GM18951 (cell line): Measurements from ENCODE around the gene SSUH2.

Source experiments
- POLR2A ChIP-seq: IDR thresholded peaks from 4 replicates; pipeline ENCODE4 v1.6.1; 2011; ENCODE audit warnings: mild to moderate bottlenecking; ENCODE audit not compliant: insufficient read length, insufficient read depth; ENCODE audit errors: extremely low read depth
- in situ Hi-C: fragments of 300-500 bp; cut with MboI; formaldehyde crosslinking; loops from one replicate; pipeline ENCODE4 v1.12.0; 2022; ENCODE audit warnings: low sequenced_read_pairs, mixed read lengths, inconsistent platforms; ENCODE audit not compliant: unreplicated experiment

The SSUH2 gene

DNA sequence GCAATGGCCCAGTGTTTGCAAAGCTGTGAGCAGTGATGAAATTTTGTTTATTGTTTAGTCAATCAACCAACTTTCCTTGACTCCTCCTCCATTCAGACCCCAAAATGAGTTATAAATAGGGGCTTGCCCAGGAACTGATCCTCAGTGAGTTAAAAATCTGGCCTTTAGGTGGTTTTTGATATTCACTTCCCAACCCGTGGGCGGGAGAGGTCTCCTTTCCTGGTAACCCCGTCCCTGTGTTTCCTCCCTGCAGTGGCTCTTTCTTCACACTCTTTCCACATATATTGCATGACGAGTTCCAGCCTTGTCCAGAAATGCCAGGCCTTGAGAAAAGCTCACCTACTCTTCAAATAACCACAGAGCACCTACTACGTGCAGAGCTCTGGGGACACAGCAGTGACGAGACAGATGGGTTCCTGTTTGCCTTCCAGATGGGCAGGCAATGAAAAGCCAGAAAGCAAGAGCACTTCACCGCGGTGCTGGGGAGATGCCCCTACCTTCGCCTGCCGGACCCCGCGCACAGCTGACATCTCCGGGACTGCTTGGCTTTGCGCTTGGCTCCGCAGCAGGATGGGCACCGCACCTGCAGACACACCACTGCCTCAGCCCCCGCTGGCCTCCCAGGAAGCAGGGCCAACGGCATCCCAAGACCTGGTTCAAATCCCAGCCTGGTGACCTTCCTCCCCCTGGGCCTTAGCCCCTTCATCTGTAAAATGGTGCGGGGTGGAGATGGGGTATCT, 17.2 kb downstream of the SSUH2 start:
- TF ChIP-seq POLR2A, result no peak
- in situ Hi-C loops, result no loop called here

DNA sequence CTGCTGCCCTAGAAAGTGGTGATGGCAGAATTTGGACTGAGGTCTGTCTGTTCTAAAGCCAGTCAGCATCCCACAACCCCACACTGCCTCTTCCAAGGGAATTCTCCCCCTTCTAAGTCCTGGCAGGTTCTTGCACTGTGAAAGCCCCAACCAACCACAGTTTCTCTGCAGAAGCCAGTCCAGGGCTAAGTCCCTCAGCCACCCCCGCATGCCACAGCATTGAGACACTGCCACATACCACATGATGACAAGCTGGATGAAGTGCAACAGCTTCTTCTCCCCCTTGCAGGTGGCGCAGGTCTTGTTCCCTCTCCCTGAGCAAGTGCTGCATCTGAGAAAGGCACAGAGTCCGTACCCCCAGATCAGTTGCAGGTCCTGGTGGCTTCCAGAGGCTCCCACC, 18.6 kb downstream of the SSUH2 start:
- no peak for TF ChIP-seq POLR2A
- in situ Hi-C loops, result no loop called here

DNA sequence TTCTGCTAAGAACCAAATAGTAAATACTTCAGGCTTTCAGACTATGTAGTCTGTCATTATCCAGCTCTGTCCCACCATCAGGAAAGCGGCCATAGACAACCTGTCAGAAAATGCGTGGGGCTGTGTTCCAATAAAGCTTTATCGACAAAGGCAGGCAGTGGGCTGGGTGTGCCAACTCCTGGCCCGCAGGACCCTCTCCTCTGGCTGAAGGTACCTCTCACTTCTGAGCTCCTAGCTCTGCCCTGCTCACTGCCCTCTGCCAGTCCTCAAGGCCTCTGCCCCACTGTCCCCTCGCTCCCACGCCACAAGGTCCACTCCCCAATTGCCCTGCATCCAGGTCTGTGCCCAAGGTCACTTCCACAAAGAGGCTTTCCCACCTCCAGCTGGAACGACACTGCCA, 20.0 kb downstream of the SSUH2 start:
- in situ Hi-C loops, result no loop called here

DNA sequence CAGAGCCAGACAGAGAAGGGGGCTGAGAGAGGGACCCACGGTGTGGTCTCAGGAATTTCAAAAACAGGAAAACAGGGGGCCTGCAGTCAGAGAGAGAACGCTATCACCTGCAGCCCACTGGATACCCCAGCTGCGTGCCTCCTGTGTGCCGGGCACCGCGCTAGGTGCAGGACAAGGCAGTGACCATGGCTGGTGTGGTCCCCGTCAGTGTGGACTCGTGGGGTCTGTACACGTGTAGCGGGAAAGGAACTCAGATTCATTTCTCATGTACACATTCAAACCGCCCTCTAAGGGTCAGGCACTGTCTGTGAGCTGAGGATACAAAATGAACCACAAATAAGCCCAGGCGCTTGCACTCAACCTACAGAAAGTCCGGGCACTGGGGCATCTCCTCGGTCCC, 20.9 kb downstream of the SSUH2 start:
- in situ Hi-C loops, result no loop called here
- no peak for TF ChIP-seq POLR2A

More for the DNA sequence above, 20.0 kb downstream of the SSUH2 start:
- TF ChIP-seq POLR2A, result no peak

DNA sequence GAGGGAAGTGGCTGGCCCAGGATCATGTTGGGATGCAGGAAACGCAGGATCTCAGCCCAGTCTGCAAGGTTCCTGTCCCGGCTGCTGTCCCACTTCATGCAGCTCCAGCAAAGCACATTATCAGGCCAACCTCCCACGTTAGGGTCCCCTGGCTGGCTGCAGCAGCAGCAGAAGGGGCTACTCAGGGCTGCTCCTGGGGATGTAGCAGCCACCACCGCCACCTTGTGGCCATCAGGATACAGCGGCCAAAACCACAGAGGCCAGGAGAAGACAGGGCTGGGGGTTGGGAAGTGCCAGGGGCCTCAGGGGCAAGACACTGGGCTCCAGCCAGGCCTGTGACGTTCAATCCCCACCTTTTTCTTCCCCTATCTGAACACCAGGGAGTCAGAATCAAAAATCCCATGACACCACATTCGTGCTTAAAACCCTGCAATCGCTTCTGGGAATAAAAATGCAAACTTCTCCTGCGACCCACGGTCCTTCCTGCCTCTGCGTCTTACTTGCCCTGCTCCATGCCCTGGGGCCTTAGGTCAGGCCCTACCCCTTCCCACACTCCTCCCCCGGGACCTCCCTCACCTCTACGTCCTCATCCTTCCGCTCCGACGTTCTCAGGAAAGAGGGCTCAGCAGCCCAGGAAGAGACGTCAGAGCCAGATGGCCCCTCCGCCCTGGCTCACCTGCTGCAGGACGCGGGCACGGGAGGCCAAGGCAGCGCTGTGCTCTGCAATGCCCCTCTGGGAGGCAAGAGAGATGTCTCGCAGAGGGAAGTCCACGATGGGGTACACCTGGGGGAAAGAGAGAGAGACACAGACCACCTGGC, 21.5 kb downstream of the SSUH2 start:
- in situ Hi-C loops, result no loop called here
- TF ChIP-seq POLR2A, result no peak

DNA sequence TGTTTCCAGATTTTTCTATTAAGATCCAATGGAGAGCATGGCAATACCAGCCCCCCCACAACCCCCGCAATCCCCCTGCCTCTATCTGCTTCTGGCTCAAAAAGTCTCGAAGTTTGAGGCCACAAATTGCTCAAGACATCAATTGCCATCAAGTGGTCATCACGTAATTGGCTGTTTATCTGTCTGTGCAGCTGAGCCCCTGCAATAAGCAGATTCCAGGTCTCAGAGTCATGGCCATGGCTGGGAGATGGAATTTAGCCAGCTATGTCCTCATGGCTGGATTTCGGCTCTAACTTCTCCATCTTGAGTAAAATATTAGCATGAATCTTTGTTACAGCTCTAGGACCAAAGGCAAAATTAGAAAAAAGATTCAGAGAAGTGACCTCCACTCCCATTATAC, 22.7 kb downstream of the SSUH2 start:
- in situ Hi-C loops, result no loop called here
- TF ChIP-seq POLR2A, result no peak

DNA sequence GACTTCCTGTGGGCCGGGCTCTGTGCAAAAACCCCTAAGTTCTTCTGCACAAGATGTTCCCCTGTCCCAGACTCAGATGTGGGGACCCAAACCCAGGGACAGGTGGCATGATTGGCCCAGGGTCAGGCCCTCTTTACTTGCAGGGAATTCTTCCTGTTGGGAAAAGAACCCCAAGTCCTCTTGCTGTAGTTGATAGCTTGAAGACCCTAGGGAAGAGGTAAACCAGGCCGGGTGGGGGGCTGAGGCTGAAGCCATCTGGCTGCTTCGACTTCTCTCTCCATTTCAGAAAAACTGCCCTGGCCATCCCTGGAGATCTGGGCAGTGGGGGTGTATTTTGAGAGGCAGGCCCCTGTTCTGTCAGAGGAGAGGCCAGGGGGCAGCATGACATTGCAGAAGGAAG, 23.5 kb downstream of the SSUH2 start:
- no peak for TF ChIP-seq POLR2A
- in situ Hi-C loops, result no loop called here

DNA sequence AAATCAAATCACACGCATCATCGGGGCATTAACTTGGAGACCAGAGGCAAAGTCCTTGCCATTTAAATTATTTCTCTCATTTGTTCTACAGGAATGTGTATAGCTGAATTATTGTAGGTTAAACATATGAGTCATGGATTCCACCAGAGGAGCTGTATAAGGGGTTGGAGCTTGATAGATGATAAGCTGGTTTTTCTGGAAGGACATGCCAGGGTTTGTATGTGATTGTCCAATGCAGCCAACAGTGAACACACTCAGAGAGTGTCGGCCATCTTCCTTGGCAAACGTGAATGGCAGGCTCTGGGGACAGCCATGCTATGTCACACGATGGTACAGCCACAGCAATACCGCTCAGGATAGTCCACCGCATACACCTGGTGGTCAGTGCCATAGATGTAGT, 25.1 kb downstream of the SSUH2 start:
- in situ Hi-C loops, result no loop called here
- no peak for TF ChIP-seq POLR2A

DNA sequence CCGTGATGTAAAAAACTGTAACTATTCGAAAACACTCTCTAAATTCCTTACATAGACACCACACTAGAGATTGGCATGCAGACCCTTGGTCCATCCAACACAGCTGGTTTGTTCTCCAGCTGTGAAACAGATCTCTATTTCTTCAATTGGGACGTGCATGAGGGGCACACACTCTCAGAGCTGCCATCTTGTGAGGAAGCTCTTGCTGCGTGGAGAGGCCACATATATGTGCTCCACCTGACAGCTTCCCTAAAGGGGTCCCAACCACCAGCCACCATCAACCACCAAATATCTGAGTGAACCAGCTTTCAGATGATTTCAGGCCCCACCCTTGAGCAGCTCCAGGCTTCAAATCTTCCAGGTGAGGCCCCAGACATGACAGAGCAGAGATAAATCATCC, 25.6 kb downstream of the SSUH2 start:
- TF ChIP-seq POLR2A, result no peak
- in situ Hi-C loops, result no loop called here

DNA sequence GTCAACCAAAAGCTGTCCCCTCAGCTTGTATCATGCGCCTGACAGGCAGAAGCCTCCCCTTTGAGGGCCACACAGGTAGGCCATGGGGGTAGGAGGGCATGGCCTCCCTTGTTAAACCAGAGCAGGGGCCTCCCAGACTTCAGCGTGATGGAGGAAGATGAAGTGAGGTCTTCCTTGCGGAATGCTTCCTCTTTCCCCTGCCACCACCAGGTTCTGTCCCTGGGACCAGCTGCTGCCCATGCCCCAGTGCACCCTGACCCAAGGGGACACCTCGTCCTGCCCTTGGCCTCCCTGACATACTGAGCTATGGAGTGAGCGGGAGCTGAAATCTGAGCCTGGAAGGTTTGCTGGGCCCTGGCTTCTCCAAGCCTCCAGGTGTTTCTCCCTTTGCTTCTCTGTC, 26.7 kb downstream of the SSUH2 start:
- no peak for TF ChIP-seq POLR2A
- in situ Hi-C loops, result no loop called here

DNA sequence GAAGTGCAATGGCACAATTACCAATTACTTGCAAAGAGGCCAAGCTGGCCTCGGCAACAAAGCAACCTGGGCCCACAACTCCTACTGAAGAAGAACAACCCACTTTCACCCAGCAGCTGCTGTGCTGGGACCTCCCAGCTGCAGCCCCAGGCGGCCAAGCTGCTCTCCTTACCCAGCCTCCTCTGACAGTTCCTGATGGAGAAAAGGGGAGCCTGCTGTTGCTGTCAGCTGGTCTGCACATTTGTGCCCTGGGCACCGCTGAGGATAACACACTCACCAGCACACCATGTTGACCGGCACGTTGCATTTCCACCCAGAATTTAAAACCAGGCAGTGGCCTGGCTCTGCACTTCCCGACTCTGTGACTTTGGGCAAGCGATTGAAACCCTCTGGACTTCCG, 33.6 kb downstream of the SSUH2 start:
- in situ Hi-C loops, result no loop called here
- TF ChIP-seq POLR2A, result no peak

DNA sequence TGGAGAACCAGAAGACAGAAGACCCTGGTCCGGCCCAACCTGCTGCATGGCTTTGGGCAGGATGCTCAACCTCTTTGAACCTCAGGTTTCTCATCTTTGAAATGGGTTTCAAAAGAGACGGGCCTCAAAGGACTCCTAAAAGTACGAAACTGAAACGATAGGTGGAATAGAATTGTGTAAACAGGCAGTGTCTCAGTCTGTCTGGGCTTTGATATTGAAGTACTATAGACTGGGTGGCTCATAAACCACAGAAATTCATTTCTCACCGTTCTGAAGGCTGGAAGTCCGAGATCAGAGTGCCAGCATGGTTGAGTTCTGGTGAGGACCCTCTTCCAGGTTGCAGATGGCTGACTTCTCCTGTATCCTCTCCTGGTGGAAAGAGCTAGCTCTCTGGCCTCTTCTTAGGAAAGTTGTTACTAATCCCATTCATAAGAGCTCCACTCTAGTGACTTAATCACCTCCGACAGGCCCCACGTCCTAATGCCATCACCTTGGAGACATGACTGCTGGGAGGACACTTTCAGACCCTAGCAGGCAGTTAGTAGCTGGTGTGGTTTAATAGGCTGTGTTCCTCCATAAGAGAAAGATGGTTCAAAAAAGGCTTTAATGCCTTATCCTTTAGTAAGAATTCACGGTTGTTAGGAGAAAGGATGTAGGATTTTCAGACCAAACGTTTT, 35.7 kb downstream of the SSUH2 start:
- TF ChIP-seq POLR2A, result no peak
- in situ Hi-C loops, result no loop called here

DNA sequence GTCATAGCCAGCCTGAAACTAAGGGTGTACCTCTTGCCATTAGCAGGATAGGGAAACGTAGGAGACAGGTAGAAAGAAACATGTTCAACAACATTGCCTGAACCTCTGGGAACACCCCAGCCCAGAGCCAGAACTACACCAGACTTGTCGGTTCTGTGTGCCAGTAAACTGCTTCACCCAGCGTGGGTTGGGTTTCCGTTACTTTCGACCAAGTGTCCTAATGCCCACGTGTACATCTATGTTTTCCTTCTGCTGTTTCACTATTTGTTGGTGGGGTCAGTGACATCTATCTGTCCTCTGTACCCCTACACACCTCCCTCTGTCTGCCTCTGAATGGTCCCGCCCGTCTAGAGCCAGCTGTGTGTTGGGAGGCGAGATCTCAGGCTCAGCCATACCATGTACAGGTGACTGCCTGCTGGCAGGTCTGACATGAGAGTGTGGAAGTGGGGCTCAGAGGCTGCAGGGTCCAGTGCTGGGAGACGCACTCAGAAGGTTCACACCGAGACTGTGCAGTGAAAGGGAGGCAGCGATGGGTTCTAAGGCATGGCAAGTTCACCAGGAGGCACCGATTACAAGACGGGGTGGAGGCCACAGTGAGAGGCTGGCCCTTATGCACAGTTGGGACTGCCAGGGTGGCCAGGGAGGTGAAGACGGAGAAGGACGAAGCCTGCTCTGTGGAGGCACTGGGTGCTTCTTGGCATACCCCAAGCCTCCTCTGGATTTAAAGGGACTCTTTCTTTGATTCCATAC, 36.4 kb downstream of the SSUH2 start:
- TF ChIP-seq POLR2A, result no peak
- in situ Hi-C loops, result no loop called here

DNA sequence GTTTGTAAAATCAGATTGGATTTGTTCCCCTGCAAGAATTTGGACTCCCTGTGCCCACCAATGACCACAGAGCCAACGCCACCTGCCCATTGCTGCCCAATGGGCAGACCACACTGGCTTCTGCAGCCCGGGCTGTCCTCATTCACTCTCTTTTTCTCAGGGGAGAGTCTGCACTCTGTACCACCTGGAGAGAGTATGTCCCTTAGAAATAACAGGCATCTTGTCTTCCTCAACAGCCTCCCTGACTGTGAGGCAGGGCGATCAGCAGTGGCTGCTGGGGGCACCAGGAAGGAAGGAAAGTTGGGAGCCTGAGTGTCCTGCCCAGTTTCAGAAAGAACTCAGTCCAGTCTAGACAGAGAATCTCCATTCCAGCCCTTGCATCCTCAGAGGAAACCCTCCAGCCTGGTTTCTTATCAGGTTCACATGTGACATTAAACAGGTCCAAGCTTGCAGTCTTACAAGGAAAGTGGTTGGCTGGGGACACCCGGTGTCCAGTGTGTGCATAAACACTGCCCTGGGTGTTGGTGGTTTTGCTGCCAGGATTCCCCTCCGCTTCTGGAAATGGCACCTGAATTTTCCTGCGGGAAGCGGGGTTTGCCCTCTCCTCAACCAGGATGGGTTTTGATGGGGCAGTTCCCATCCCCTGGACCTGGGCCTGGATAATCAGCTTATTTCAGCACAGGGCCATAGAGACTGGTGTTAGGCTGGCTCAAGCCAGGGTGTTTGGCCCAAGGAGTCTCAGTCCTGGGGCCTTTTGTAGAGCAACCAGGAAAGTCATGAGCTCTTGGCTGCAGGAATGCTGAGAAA, 37.2 kb downstream of the SSUH2 start:
- TF ChIP-seq POLR2A, result no peak
- in situ Hi-C loops, result no loop called here
